HepG2 (cell line): ENCODE measurements around the gene ONECUT1. TPM values are rescaled to one million over a fixed set of nuclear protein-coding genes. Genes with fewer than 3 reads are reported as not detected.

Source experiments
- ATAC-seq: fragments of 200-7000 bp; cut with Tn5 transposase; 3 replicates; pipeline ENCODE4 v1.9.1; 2020; ENCODE audit warnings: mild to moderate bottlenecking, moderate library complexity
- BruUV-seq: library from RNA; stranded (reverse); fragments of 400-500 nt; replicated peaks from 2 replicates; lab custom pipeline; 2021; lab: Mats Ljungman, UMichigan
- CTCF ChIA-PET: fragments of 300-600 bp; formaldehyde crosslinking; extraction: SDS; loops from one replicate; lab custom pipeline; 2021; ENCODE audit warnings: low total read pairs, inconsistent platforms, low intra/inter-chr PET ratio; lab: Yijun Ruan, JAX
- POLR2A ChIA-PET: fragments of 350-600 bp; sonication (Branson Sonifier 250); formaldehyde crosslinking; loops from one replicate; lab custom pipeline; 2020; ENCODE audit warnings: antibody characterized with exemption, inconsistent platforms; lab: Yijun Ruan, JAX
- DNase-seq: peaks from one replicate; pipeline ENCODE4 v3.0.0-alpha.2; 2015; ENCODE audit warnings: low spot score
- FAIRE-seq: peaks from 3 replicates; lab custom pipeline; 2011; peaks lifted over from hg19 to GRCh38; lab: Jason Lieb, UNC
- H2AFZ ChIP-seq: one replicate; pipeline ENCODE4 v1.6.1; 2011; ENCODE audit warnings: low read length, inconsistent platforms
- H3K27ac ChIP-seq: fragments of 300-600 bp; 3 replicates; pipeline ENCODE4 v1.8.0; 2011; ENCODE audit warnings: mixed run types, mild to moderate bottlenecking, mixed read lengths, low read length, inconsistent platforms; ENCODE audit not compliant: insufficient read depth; ENCODE audit errors: extremely low read length
- H3K27me3 ChIP-seq, 2 experiments: fragments of 200-600 bp in 1 of 2; 2 replicates in 1 of 2; 3 replicates in 1 of 2; pipeline versions ENCODE4 v1.6.0 to v1.8.0; 2011; ENCODE audit warnings: low read length in 2 of 2, mild to moderate bottlenecking in 2 of 2, moderate library complexity in 2 of 2, inconsistent platforms in 1 of 2; ENCODE audit not compliant: insufficient read depth in 2 of 2, control insufficient read depth in 1 of 2
- H3K36me3 ChIP-seq, 2 experiments: fragments of 200-600 bp in 1 of 2; replicated peaks in 1 of 2; 2 replicates in 1 of 2; 3 replicates in 1 of 2; pipeline versions ENCODE4 v1.5.1 to v1.8.0; 2011; ENCODE audit warnings: low read length in 2 of 2, inconsistent platforms in 1 of 2; ENCODE audit not compliant: insufficient read depth in 2 of 2, control insufficient read depth in 1 of 2
- H3K4me1 ChIP-seq: 2 replicates; pipeline ENCODE4 v1.5.1; 2012; ENCODE audit warnings: low read length, inconsistent platforms; ENCODE audit not compliant: insufficient read depth
- H3K4me2 ChIP-seq: 2 replicates; pipeline ENCODE4 v1.6.0; 2011; ENCODE audit warnings: low read depth, low read length, inconsistent platforms
- H3K4me3 ChIP-seq, 3 experiments: fragments of 200-600 bp in 1 of 3; sonication (generic), shearing (Covaris generic) in 1 of 3; replicated peaks in 1 of 3; 2 replicates each; pipeline ENCODE4 v1.5.1; 2011 to 2016; ENCODE audit warnings: low read length in 3 of 3, inconsistent platforms in 2 of 3, low read depth in 2 of 3, mild to moderate bottlenecking in 2 of 3, control low read depth in 1 of 3, mixed read lengths in 1 of 3; ENCODE audit not compliant: insufficient read depth in 1 of 3
- H3K79me2 ChIP-seq: one replicate; pipeline ENCODE4 v1.6.1; 2011; ENCODE audit warnings: low read length, inconsistent platforms; ENCODE audit not compliant: insufficient read depth
- H3K9ac ChIP-seq: 2 replicates; pipeline ENCODE4 v1.6.0; 2011; ENCODE audit warnings: mild to moderate bottlenecking, low read depth, low read length, inconsistent platforms; ENCODE audit not compliant: insufficient read depth
- H3K9me3 ChIP-seq: 2 replicates; pipeline ENCODE4 v1.5.1; 2012; ENCODE audit warnings: mild to moderate bottlenecking, low read length
- H4K20me1 ChIP-seq: 2 replicates; pipeline ENCODE4 v1.6.0; 2011; ENCODE audit warnings: inconsistent platforms, mild to moderate bottlenecking, low read length, moderate library complexity; ENCODE audit not compliant: insufficient read depth
- AKAP8 ChIP-seq: sonication (generic); formaldehyde crosslinking; IDR thresholded peaks from 2 replicates; pipeline ENCODE4 v1.5.1; 2020; ENCODE audit warnings: mild to moderate bottlenecking, missing genetic modification reagents
- KLF6 ChIP-seq: IDR thresholded peaks from 2 replicates; pipeline ENCODE4 v1.8.0; 2016; ENCODE audit warnings: missing biosample characterization, missing genetic modification reagents
- NBN ChIP-seq: fragments of 450-650 bp; conservative IDR thresholded peaks from 2 replicates; pipeline ENCODE4 v1.6.1; 2017
- PRPF4 ChIP-seq: fragments of 200-400 bp; formaldehyde crosslinking; IDR thresholded peaks from 2 replicates; pipeline ENCODE4 v1.6.1; 2016; ENCODE audit warnings: low read length, low read depth; ENCODE audit not compliant: poor library complexity, severe bottlenecking
- RFX1 ChIP-seq: fragments of 450-650 bp; IDR thresholded peaks from 2 replicates; pipeline ENCODE4 v1.6.1; 2017
- SNAPC2 ChIP-seq: sonication (generic); formaldehyde crosslinking; IDR thresholded peaks from 2 replicates; pipeline ENCODE4 v1.8.1; 2022; ENCODE audit warnings: mild to moderate bottlenecking, missing genetic modification reagents
- STAT5B ChIP-seq: sonication (generic); formaldehyde crosslinking; IDR thresholded peaks from 2 replicates; pipeline ENCODE4 v1.4.0; 2020; ENCODE audit warnings: missing genetic modification reagents
- TOE1 ChIP-seq: sonication (generic); formaldehyde crosslinking; IDR thresholded peaks from 2 replicates; pipeline ENCODE4 v1.4.0; 2020; ENCODE audit warnings: mild to moderate bottlenecking, missing genetic modification reagents
- ZNF367 ChIP-seq: sonication (generic); formaldehyde crosslinking; IDR thresholded peaks from 2 replicates; pipeline ENCODE4 v1.4.0; 2020; ENCODE audit warnings: missing genetic modification reagents, borderline replicate concordance
- ZNF660 ChIP-seq: sonication (generic); formaldehyde crosslinking; IDR thresholded peaks from 2 replicates; pipeline ENCODE4 v1.5.1; 2020; ENCODE audit warnings: mild to moderate bottlenecking, low read depth, missing genetic modification reagents, borderline replicate concordance
- WGBS: methylation state at CpG from one replicate; pipeline ENCODE4 v1.1.6; 2017; ENCODE audit warnings: low lambda C conversion rate; 5-methylcytosine and 5-hydroxymethylcytosine counted together
- in situ Hi-C: cut with HindIII; loops from 2 replicates; pipeline ENCODE4 v1.10.0; 2017; ENCODE audit warnings: low pct_unique_long_range_greater_than_20kb; ENCODE audit not compliant: extremely low pct_ligation_motif_present
- intact Hi-C: fragments of 100-400 bp; cut with micrococcal nuclease; formaldehyde crosslinking; loops from one replicate; pipeline ENCODE4 v1.10.0; 2022; ENCODE audit not compliant: unreplicated experiment
- polyA plus RNA-seq, 8 experiments: library from polyadenylated mRNA; depleted of rRNA in 3 of 8; stranded (reverse) in 7 of 8; unstranded in 1 of 8; fragments of >200 nt; fragmentation: Illumina TruSeq in 4 of 8; extraction: Trizol in 4 of 8; gene quantifications; 2 replicates each; pipeline versions ENCODE4 v1.2.1 to v1.2.3, GENCODE V29; 2011 to 2016; ENCODE audit warnings: low read depth in 4 of 8, missing spikeins in 1 of 8, mixed read lengths in 1 of 8; ENCODE audit not compliant: insufficient read depth in 1 of 8
- total RNA-seq, 5 experiments: library from RNA; depleted of rRNA; stranded (reverse); fragments of >200 nt; fragmentation: Illumina TruSeq; extraction: Trizol; gene quantifications; 2 replicates each; pipeline ENCODE4 v1.2.3, GENCODE V29; 2016; ENCODE audit warnings: low read depth in 1 of 5
- TF ChIP-seq, protein P1 (sequence below): IDR thresholded peaks from 2 replicates; pipeline ENCODE4 v1.4.0; 2020; ENCODE audit warnings: mild to moderate bottlenecking, missing genetic modification reagents
- TF ChIP-seq, protein P2 (sequence below), 2 experiments: IDR thresholded peaks; 2 replicates each; pipeline ENCODE4 v1.6.1; 2011 to 2012; ENCODE audit warnings: low read length in 2 of 2, borderline replicate concordance in 1 of 2, low read depth in 1 of 2, mild to moderate bottlenecking in 1 of 2, moderate library complexity in 1 of 2
- TF ChIP-seq, protein P3 (sequence below): sonication (generic); formaldehyde crosslinking; IDR thresholded peaks from 2 replicates; pipeline ENCODE4 v1.5.0; 2020; ENCODE audit warnings: mild to moderate bottlenecking, missing genetic modification reagents

The ONECUT1 gene
- total and polyA plus RNA-seq, 2 of the 13 experiments (the other 11 are each of a cell fraction or from before 2014, with no cell fraction given), result 3.5 to 9.1 TPM

- 81% methylated on average over 12 of the region's 12 CpGs for WGBS
- Histone ChIP-seq H3K9ac (no peak overlapping the region), H3K27me3 (no peaks in the 10 kb centered on the region), H3K79me2 (no peaks in the 10 kb centered on the region), H2AFZ (no peak overlapping the region), H3K4me3 (no peak overlapping the region), H3K9me3 (no peaks in the 10 kb centered on the region), H3K27ac (no peak overlapping the region), H3K4me1 (peaks cover 15% of the 10 kb centered on the region), H4K20me1 (no peaks in the 10 kb centered on the region), H3K36me3 (no peaks in the 10 kb centered on the region), H3K4me2 (no peak overlapping the region)
- BruUV-seq, result no TSS peak
- in situ Hi-C loops, result no loop called here
- ATAC-seq (no peak; the same call in 2 of the 3 replicates), DNase-seq (no peak), FAIRE-seq (no peak)
- intact Hi-C loops, result no loop called here
- POLR2A ChIA-PET, result no interaction called here
- CTCF ChIA-PET, result no interaction called here
- TF ChIP-seq AKAP8 (CRISPR knock-in tag) (no peak), TOE1 (no peak), STAT5B (CRISPR knock-in tag) (no peak), RFX1 (no peak), ZNF367 (CRISPR knock-in tag) (no peak), NBN (no peak), SNAPC2 (no peak), PRPF4 (no peak), KLF6 (CRISPR knock-in tag) (no peak), ZNF660 (CRISPR knock-in tag) (no peak)
- TF ChIP-seq, protein P1, sequence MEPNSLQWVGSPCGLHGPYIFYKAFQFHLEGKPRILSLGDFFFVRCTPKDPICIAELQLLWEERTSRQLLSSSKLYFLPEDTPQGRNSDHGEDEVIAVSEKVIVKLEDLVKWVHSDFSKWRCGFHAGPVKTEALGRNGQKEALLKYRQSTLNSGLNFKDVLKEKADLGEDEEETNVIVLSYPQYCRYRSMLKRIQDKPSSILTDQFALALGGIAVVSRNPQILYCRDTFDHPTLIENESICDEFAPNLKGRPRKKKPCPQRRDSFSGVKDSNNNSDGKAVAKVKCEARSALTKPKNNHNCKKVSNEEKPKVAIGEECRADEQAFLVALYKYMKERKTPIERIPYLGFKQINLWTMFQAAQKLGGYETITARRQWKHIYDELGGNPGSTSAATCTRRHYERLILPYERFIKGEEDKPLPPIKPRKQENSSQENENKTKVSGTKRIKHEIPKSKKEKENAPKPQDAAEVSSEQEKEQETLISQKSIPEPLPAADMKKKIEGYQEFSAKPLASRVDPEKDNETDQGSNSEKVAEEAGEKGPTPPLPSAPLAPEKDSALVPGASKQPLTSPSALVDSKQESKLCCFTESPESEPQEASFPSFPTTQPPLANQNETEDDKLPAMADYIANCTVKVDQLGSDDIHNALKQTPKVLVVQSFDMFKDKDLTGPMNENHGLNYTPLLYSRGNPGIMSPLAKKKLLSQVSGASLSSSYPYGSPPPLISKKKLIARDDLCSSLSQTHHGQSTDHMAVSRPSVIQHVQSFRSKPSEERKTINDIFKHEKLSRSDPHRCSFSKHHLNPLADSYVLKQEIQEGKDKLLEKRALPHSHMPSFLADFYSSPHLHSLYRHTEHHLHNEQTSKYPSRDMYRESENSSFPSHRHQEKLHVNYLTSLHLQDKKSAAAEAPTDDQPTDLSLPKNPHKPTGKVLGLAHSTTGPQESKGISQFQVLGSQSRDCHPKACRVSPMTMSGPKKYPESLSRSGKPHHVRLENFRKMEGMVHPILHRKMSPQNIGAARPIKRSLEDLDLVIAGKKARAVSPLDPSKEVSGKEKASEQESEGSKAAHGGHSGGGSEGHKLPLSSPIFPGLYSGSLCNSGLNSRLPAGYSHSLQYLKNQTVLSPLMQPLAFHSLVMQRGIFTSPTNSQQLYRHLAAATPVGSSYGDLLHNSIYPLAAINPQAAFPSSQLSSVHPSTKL (CRISPR knock-in tag), result no peak
- TF ChIP-seq, protein P2, sequence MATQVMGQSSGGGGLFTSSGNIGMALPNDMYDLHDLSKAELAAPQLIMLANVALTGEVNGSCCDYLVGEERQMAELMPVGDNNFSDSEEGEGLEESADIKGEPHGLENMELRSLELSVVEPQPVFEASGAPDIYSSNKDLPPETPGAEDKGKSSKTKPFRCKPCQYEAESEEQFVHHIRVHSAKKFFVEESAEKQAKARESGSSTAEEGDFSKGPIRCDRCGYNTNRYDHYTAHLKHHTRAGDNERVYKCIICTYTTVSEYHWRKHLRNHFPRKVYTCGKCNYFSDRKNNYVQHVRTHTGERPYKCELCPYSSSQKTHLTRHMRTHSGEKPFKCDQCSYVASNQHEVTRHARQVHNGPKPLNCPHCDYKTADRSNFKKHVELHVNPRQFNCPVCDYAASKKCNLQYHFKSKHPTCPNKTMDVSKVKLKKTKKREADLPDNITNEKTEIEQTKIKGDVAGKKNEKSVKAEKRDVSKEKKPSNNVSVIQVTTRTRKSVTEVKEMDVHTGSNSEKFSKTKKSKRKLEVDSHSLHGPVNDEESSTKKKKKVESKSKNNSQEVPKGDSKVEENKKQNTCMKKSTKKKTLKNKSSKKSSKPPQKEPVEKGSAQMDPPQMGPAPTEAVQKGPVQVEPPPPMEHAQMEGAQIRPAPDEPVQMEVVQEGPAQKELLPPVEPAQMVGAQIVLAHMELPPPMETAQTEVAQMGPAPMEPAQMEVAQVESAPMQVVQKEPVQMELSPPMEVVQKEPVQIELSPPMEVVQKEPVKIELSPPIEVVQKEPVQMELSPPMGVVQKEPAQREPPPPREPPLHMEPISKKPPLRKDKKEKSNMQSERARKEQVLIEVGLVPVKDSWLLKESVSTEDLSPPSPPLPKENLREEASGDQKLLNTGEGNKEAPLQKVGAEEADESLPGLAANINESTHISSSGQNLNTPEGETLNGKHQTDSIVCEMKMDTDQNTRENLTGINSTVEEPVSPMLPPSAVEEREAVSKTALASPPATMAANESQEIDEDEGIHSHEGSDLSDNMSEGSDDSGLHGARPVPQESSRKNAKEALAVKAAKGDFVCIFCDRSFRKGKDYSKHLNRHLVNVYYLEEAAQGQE (IDR thresholded peaks at IDR 0.05; ENCODE audit: borderline replicate concordance in 1 of 2, low read depth in 1 of 2, low read length in 2 of 2), result no peak
- TF ChIP-seq, protein P3, sequence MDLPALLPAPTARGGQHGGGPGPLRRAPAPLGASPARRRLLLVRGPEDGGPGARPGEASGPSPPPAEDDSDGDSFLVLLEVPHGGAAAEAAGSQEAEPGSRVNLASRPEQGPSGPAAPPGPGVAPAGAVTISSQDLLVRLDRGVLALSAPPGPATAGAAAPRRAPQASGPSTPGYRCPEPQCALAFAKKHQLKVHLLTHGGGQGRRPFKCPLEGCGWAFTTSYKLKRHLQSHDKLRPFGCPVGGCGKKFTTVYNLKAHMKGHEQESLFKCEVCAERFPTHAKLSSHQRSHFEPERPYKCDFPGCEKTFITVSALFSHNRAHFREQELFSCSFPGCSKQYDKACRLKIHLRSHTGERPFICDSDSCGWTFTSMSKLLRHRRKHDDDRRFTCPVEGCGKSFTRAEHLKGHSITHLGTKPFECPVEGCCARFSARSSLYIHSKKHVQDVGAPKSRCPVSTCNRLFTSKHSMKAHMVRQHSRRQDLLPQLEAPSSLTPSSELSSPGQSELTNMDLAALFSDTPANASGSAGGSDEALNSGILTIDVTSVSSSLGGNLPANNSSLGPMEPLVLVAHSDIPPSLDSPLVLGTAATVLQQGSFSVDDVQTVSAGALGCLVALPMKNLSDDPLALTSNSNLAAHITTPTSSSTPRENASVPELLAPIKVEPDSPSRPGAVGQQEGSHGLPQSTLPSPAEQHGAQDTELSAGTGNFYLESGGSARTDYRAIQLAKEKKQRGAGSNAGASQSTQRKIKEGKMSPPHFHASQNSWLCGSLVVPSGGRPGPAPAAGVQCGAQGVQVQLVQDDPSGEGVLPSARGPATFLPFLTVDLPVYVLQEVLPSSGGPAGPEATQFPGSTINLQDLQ (CRISPR knock-in tag), result no peak
These were observed 44.6 kb downstream of the ONECUT1 start for GRCh38 chr15:52745326-52746161.
